Measurements from ENCODE around the gene FUZ. TPM values are rescaled to one million over a fixed set of nuclear protein-coding genes. Genes with fewer than 3 reads are reported as not detected.

The FUZ gene
- total and polyA plus RNA-seq, 2 donors (not counting 1 experiment from before 2014, with no cell fraction given) = 8.4 to 34.3 TPM

GRCh38 chr19:49807904-49808675, 5.0 kb downstream of the FUZ start:
- peak overlapping the region; percentile 20 for H3K4me2 ChIP-seq (ENCODE audit: extremely low read depth, insufficient read depth, low read length)
- no peaks in the 10 kb centered on the region for H4K20me1 ChIP-seq (ENCODE audit: control insufficient read depth, extremely low read depth, insufficient read depth, low read length)
- TF ChIP-seq CTCF (conservative IDR thresholded peaks at IDR 0.05 in 1 of 2, IDR thresholded peaks at IDR 0.05 in 1 of 2; ENCODE audit: low read depth in 1 of 2, low read length in 2 of 2) (no peak), EZH2 (IDR thresholded peaks at IDR 0.05; ENCODE audit: low read length, missing control alignments) (no peak)
- peaks cover 6% of the 10 kb centered on the region for H3K4me1 ChIP-seq (ENCODE audit: control insufficient read depth, extremely low read depth, insufficient read depth, low read length)
- H3K79me2 ChIP-seq (ENCODE audit: control insufficient read depth, insufficient read depth, low read length) = no peaks in the 10 kb centered on the region
- no peak for DNase-seq (ENCODE audit: low read depth in 2 of 2)
- H2AFZ ChIP-seq (ENCODE audit: low read length) = no peak overlapping the region
- no peak overlapping the region for H3K27ac ChIP-seq (ENCODE audit: insufficient read depth, low read length)
- no peaks in the 10 kb centered on the region for H3K27me3 ChIP-seq (ENCODE audit: control insufficient read depth, insufficient read depth, low read length)
- H3K9me3 ChIP-seq (ENCODE audit: control insufficient read depth, insufficient read depth, low read depth, low read length) = no peaks in the 10 kb centered on the region
- peak overlapping the region in 1 of 4 experiments; percentile 25 for H3K4me3 ChIP-seq (replicated peaks in 1 of 4; ENCODE audit: control extremely low read depth in 1 of 4, insufficient read depth in 1 of 4, low read depth in 3 of 4, low read length in 4 of 4)
- H3K36me3 ChIP-seq (ENCODE audit: control insufficient read depth, insufficient read depth, low read length) = peaks cover 16% of the 10 kb centered on the region
- H3K9ac ChIP-seq (ENCODE audit: insufficient read depth, low read length) = no peak overlapping the region

GRCh38 chr19:49807058-49807903, 5.8 kb downstream of the FUZ start:
- no peak for DNase-seq (ENCODE audit: low read depth in 2 of 2)

More at GRCh38 chr19:49807058-49807903, 5.8 kb downstream of the FUZ start:
- Histone ChIP-seq H4K20me1 (ENCODE audit: control insufficient read depth, extremely low read depth, insufficient read depth, low read length) (no peaks in the 10 kb centered on the region), H3K79me2 (ENCODE audit: control insufficient read depth, insufficient read depth, low read length) (no peaks in the 10 kb centered on the region), H3K4me2 (ENCODE audit: extremely low read depth, insufficient read depth, low read length) (no peak overlapping the region), H3K36me3 (ENCODE audit: control insufficient read depth, insufficient read depth, low read length) (peaks cover 21% of the 10 kb centered on the region), H2AFZ (ENCODE audit: low read length) (no peak overlapping the region), H3K9me3 (ENCODE audit: control insufficient read depth, insufficient read depth, low read depth, low read length) (no peaks in the 10 kb centered on the region), H3K27me3 (ENCODE audit: control insufficient read depth, insufficient read depth, low read length) (no peaks in the 10 kb centered on the region), H3K4me1 (ENCODE audit: control insufficient read depth, extremely low read depth, insufficient read depth, low read length) (peaks cover 8% of the 10 kb centered on the region), H3K9ac (ENCODE audit: insufficient read depth, low read length) (no peak overlapping the region), H3K4me3 (replicated peaks in 1 of 4; ENCODE audit: control extremely low read depth in 1 of 4, insufficient read depth in 1 of 4, low read depth in 3 of 4, low read length in 4 of 4) (no peak overlapping the region), H3K27ac (ENCODE audit: insufficient read depth, low read length) (no peak overlapping the region)
- TF ChIP-seq EZH2 (IDR thresholded peaks at IDR 0.05; ENCODE audit: low read length, missing control alignments) (no peak), CTCF (conservative IDR thresholded peaks at IDR 0.05 in 1 of 2, IDR thresholded peaks at IDR 0.05 in 1 of 2; ENCODE audit: low read depth in 1 of 2, low read length in 2 of 2) (no peak)
